PC-9 (cell line): ENCODE results near the gene SEMA4C.

Experiments used
- CTCF ChIP-seq: fragments of 200-600 bp; sonication (generic); conservative IDR thresholded peaks from 2 replicates; pipeline ENCODE4 v1.6.1; 2017; ENCODE audit warnings: mixed run types, antibody characterized with exemption, mild to moderate bottlenecking, moderate library complexity
- EZH2 ChIP-seq: fragments of 200-600 bp; sonication (generic); IDR thresholded peaks from 2 replicates; pipeline ENCODE4 v1.8.0; 2017; ENCODE audit warnings: antibody characterized with exemption, low read depth

GRCh38 chr2:96867756-96868554 is 1.9 kb downstream of the SEMA4C start:
- TF ChIP-seq CTCF = no peak
- no peak for TF ChIP-seq EZH2
